ENCODE results near the gene YWHAQ.

The YWHAQ gene

DNA sequence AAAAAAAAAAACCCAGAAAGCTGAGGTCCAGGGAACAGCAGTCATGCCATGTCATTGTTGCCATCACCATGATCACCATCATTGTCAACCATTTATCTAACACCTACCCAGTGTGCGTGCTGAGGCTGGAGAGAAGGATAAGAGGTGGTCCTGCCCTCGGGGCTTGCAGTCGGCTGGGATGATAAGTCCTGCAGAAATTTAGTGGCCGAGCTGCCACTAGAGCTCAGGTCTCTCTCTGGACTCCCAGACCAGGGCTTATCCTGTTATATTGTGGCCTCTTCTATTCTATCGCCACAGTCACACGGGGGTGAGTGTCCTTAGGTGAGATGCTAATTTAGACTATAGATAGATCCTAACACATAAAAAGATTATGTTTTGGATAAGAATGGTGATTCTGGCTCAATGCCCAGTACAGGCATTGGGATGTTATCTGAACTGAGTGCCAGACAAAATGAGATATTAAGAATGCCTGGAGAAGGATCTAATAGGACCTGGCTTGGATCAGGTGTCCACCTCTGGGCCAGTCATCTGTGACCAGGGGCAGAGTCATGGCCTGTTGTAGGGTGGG is 43.2 kb upstream of the YWHAQ start:
- no peak overlapping the region for H3K4me3 ChIP-seq (ENCODE audit: control insufficient read depth, low read depth, low read length)
- DNase-seq (ENCODE audit: low read depth) = no peak
- TF ChIP-seq, protein P1, sequence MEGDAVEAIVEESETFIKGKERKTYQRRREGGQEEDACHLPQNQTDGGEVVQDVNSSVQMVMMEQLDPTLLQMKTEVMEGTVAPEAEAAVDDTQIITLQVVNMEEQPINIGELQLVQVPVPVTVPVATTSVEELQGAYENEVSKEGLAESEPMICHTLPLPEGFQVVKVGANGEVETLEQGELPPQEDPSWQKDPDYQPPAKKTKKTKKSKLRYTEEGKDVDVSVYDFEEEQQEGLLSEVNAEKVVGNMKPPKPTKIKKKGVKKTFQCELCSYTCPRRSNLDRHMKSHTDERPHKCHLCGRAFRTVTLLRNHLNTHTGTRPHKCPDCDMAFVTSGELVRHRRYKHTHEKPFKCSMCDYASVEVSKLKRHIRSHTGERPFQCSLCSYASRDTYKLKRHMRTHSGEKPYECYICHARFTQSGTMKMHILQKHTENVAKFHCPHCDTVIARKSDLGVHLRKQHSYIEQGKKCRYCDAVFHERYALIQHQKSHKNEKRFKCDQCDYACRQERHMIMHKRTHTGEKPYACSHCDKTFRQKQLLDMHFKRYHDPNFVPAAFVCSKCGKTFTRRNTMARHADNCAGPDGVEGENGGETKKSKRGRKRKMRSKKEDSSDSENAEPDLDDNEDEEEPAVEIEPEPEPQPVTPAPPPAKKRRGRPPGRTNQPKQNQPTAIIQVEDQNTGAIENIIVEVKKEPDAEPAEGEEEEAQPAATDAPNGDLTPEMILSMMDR (IDR thresholded peaks at IDR 0.05; ENCODE audit: control insufficient read depth, insufficient read depth, low read depth, low read length, missing control alignments) = no peak

DNA sequence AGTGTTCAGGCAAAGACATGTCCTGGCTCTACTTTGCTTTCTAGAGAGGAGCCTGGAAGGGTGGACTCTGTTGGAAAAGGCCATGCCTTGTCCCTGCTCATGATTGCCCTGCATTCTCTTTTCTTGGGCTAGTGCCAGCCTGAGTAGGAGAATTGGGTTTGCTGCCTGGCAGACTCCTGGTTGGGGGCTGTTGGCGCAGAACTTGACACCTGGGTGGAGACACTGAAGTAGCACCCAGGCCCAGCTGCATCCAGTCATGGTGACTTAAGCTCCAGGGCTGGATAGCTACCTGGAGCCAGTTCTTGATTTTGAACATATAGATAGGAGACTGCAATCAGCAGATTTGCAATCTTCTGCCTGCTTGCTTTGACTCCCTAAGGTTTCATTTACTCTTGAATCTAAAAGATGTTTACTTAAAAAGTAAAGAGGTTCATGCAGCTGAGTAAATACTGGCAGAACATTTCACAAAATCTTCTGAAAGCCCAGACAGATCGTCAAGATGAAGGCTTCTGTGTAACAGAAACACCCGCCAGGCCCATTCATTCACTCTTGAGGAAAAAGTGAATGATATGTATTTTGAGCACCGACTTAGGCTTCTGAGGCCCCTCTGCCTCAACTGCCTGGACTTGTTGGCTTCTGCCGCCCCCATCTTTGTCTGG is 38.0 kb upstream of the YWHAQ start:
- no peak for DNase-seq (ENCODE audit: low read depth)
- TF ChIP-seq, protein P1 (IDR thresholded peaks at IDR 0.05; ENCODE audit: control insufficient read depth, insufficient read depth, low read depth, low read length, missing control alignments) = no peak
- no peak overlapping the region for H3K4me3 ChIP-seq (ENCODE audit: control insufficient read depth, low read depth, low read length)

DNA sequence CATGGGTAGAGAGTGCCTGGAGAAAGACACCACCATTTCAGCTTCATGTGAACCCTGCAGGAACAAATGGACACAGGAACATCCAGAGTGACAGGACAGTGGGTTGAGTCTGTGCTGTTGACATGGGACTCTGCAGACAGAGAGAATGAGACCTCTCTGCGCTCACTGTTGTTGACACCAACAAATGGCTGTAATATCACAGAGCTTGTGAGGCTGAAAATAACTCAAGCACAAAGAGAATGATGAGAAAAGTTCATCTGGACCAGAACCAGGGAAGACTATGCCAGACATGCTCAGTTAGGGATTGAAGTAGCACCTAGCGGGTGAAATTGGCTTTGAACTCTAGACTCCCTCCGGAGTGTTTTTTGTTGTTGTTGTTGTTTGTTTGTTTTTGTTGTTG is 37.0 kb upstream of the YWHAQ start:
- TF ChIP-seq, protein P1 (IDR thresholded peaks at IDR 0.05; ENCODE audit: control insufficient read depth, insufficient read depth, low read depth, low read length, missing control alignments) = no peak
- H3K4me3 ChIP-seq (ENCODE audit: control insufficient read depth, low read depth, low read length) = no peak overlapping the region
- no peak for DNase-seq (ENCODE audit: low read depth)

DNA sequence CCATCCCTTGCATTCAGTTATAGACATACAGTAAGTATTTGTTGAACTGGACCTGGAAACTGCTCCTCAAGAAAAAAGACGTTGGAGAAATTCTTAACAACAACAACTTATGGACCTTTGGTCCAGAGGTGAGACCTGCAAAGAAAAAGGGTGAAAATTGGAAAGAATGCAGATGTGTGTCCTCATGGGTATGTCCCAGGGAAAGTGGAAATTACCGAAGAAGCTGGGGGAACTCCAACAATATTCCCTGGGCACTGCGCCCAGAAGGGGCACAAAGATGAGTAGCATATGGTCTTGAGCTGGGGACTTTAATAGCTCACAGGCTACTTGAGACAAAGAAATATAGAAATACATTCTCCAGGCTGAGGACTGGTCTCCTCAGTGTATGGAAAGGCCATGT is 35.5 kb upstream of the YWHAQ start:
- TF ChIP-seq, protein P1 (IDR thresholded peaks at IDR 0.05; ENCODE audit: control insufficient read depth, insufficient read depth, low read depth, low read length, missing control alignments) = no peak
- no peak overlapping the region for H3K4me3 ChIP-seq (ENCODE audit: control insufficient read depth, low read depth, low read length)
- DNase-seq (ENCODE audit: low read depth) = no peak

DNA sequence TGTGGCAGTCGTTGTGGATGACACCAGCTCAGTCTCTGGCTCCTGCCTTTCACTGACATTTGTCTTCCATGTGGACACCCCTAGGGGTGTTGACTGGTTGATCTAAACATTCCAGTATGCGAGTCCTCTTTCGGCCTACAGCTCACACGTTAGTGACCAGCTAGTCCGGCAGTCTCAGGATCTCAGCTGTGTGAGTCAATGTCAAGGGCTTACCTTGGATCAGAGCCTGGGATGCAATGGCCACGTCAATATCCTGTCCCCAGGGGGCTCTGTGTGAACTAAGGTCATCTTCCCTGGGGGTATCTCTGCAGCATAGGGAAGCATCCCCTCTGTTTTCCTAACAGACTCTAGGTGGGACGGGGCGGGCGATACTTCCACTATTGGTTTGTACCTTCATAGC is 35.1 kb upstream of the YWHAQ start:
- peak; percentile 55 for DNase-seq (ENCODE audit: low read depth)
- TF ChIP-seq, protein P1 (IDR thresholded peaks at IDR 0.05; ENCODE audit: control insufficient read depth, insufficient read depth, low read depth, low read length, missing control alignments) = no peak
- H3K4me3 ChIP-seq (ENCODE audit: control insufficient read depth, low read depth, low read length) = no peak overlapping the region

DNA sequence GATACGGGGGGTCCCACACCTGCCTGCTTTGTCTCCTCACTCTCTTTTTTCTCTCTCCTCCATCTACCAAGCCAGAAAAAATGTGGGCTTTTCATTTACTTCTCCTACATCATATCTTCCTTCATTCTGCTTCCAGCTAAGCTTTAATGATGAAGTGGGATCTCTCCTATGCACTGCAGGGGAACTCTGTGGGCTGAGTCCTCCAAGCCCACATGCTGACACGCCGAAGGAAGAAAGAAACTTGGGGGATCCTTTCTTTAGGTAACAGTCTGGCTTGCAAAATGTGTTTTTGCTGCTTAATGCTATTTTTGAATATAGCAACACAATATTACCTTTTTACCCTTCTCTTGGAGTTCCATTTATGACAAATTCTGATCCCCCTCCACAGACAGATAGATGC is 33.6 kb upstream of the YWHAQ start:
- no peak for DNase-seq (ENCODE audit: low read depth)
- TF ChIP-seq, protein P1 (IDR thresholded peaks at IDR 0.05; ENCODE audit: control insufficient read depth, insufficient read depth, low read depth, low read length, missing control alignments) = no peak

More for the DNA sequence above, 33.6 kb upstream of the YWHAQ start:
- H3K4me3 ChIP-seq (ENCODE audit: control insufficient read depth, low read depth, low read length) = no peak overlapping the region

All from AG09309 (cell line).